ENCODE data around the gene ADAM19. TPM values are rescaled to one million over a fixed set of nuclear protein-coding genes. Genes with fewer than 3 reads are reported as not detected.

Gene ADAM19
- total and polyA plus RNA-seq, 2 experiments from 2014 or later = 9.1 to 13.2 TPM

DNA sequence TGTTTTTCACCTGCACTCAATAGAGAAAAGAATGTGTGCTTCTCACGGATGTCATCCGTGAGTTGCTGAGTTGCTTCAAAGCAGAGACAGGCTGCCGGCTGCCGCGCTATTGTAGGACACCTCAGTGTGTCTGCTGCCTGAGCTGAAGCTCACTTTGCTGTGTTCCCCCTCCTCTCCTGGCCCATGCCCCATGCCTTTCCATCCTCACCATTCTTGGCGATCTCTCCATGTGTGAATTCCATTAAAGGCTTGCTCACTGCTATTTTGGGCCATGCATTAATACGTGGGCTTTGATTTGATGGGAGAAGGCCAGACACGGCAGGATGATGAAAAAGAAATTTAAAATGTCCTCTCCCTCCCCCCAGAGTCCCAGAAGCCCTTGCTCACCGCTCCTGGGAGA is 14.5 kb downstream of the ADAM19 start (continued):
- TF ChIP-seq, protein P1, sequence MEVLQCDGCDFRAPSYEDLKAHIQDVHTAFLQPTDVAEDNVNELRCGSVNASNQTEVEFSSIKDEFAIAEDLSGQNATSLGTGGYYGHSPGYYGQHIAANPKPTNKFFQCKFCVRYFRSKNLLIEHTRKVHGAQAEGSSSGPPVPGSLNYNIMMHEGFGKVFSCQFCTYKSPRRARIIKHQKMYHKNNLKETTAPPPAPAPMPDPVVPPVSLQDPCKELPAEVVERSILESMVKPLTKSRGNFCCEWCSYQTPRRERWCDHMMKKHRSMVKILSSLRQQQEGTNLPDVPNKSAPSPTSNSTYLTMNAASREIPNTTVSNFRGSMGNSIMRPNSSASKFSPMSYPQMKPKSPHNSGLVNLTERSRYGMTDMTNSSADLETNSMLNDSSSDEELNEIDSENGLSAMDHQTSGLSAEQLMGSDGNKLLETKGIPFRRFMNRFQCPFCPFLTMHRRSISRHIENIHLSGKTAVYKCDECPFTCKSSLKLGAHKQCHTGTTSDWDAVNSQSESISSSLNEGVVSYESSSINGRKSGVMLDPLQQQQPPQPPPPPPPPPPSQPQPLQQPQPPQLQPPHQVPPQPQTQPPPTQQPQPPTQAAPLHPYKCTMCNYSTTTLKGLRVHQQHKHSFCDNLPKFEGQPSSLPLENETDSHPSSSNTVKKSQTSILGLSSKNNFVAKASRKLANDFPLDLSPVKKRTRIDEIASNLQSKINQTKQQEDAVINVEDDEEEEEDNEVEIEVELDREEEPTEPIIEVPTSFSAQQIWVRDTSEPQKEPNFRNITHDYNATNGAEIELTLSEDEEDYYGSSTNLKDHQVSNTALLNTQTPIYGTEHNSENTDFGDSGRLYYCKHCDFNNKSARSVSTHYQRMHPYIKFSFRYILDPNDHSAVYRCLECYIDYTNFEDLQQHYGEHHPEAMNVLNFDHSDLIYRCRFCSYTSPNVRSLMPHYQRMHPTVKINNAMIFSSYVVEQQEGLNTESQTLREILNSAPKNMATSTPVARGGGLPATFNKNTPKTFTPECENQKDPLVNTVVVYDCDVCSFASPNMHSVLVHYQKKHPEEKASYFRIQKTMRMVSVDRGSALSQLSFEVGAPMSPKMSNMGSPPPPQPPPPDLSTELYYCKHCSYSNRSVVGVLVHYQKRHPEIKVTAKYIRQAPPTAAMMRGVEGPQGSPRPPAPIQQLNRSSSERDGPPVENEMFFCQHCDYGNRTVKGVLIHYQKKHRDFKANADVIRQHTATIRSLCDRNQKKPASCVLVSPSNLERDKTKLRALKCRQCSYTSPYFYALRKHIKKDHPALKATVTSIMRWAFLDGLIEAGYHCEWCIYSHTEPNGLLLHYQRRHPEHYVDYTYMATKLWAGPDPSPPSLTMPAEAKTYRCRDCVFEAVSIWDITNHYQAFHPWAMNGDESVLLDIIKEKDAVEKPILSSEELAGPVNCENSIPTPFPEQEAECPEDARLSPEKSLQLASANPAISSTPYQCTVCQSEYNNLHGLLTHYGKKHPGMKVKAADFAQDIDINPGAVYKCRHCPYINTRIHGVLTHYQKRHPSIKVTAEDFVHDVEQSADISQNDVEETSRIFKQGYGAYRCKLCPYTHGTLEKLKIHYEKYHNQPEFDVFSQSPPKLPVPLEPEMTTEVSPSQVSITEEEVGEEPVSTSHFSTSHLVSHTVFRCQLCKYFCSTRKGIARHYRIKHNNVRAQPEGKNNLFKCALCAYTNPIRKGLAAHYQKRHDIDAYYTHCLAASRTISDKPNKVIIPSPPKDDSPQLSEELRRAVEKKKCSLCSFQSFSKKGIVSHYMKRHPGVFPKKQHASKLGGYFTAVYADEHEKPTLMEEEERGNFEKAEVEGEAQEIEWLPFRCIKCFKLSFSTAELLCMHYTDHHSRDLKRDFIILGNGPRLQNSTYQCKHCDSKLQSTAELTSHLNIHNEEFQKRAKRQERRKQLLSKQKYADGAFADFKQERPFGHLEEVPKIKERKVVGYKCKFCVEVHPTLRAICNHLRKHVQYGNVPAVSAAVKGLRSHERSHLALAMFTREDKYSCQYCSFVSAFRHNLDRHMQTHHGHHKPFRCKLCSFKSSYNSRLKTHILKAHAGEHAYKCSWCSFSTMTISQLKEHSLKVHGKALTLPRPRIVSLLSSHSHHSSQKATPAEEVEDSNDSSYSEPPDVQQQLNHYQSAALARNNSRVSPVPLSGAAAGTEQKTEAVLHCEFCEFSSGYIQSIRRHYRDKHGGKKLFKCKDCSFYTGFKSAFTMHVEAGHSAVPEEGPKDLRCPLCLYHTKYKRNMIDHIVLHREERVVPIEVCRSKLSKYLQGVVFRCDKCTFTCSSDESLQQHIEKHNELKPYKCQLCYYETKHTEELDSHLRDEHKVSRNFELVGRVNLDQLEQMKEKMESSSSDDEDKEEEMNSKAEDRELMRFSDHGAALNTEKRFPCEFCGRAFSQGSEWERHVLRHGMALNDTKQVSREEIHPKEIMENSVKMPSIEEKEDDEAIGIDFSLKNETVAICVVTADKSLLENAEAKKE (CRISPR knock-in tag; IDR thresholded peaks at IDR 0.05) = no peak

DNA sequence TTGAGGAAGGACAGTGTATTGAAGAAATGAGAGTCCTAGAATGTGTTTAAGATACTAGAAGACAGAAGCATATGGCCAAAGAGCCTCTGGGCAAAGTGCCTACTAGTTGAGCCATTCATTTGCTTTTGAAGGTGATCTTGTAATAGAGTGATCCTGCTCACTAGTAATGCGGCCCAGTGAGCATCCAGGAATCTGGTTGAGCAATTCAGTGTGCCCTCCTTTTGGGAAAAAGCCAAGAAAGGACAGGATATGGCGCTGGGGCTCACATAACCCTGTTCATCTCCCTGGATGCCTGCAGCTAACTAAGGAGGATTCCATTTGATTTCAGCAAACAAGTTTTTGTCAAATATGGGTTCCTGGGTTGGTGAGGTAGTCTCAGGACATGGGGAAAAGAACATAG is 16.3 kb downstream of the ADAM19 start:
- no peak overlapping the region for H3K27ac Mint-ChIP-seq
- H3K4me1 ChIP-seq (ENCODE audit: insufficient read depth) = peaks cover 13% of the 10 kb centered on the region
- H3K27ac ChIP-seq (ENCODE audit: low read depth) = no peak overlapping the region
- H4K20me1 ChIP-seq (replicated peaks; ENCODE audit: insufficient read depth) = no peaks in the 10 kb centered on the region
- no peak overlapping the region for H3K4me3 ChIP-seq
- no peaks in the 10 kb centered on the region for H3K36me3 ChIP-seq (ENCODE audit: insufficient read depth)
- H3K4me1 Mint-ChIP-seq = peaks cover 32% of the 10 kb centered on the region
- H2AFZ ChIP-seq = no peak overlapping the region
- H3F3A ChIP-seq (replicated peaks; ENCODE audit: low read depth) = no peaks in the 10 kb centered on the region
- no peaks in the 10 kb centered on the region for H3K9me2 ChIP-seq (ENCODE audit: insufficient read depth)
- peaks cover 7% of the 10 kb centered on the region for H3K27me3 Mint-ChIP-seq (ENCODE audit: insufficient read depth, low read depth, poor library complexity)
- no peaks in the 10 kb centered on the region; the same call in 2 of the 3 replicates for H3K36me3 Mint-ChIP-seq (ENCODE audit: low read depth)
- DNase-seq (ENCODE audit: low spot score) (no peak), ATAC-seq (no peak)
- no peak overlapping the region for H3K4me2 ChIP-seq
- no peaks in the 10 kb centered on the region for H3K27me3 ChIP-seq (ENCODE audit: insufficient read depth)
- no peaks in the 10 kb centered on the region for H3K9me3 Mint-ChIP-seq
- TF ChIP-seq ZNF114 (CRISPR knock-in tag; IDR thresholded peaks at IDR 0.05) = no peak
- TF ChIP-seq CREB1 (CRISPR knock-in tag; IDR thresholded peaks at IDR 0.05; ENCODE audit: low read depth) = no peak
- TF ChIP-seq, protein P2, sequence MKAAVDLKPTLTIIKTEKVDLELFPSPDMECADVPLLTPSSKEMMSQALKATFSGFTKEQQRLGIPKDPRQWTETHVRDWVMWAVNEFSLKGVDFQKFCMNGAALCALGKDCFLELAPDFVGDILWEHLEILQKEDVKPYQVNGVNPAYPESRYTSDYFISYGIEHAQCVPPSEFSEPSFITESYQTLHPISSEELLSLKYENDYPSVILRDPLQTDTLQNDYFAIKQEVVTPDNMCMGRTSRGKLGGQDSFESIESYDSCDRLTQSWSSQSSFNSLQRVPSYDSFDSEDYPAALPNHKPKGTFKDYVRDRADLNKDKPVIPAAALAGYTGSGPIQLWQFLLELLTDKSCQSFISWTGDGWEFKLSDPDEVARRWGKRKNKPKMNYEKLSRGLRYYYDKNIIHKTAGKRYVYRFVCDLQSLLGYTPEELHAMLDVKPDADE (IDR thresholded peaks at IDR 0.05) = no peak
- TF ChIP-seq STAT1 (IDR thresholded peaks at IDR 0.05; ENCODE audit: unreplicated experiment) = no peak
- TF ChIP-seq POLR2AphosphoS5 (IDR thresholded peaks at IDR 0.05; ENCODE audit: low read depth) = no peak
- no peak for TF ChIP-seq NANOG (IDR thresholded peaks at IDR 0.05; ENCODE audit: borderline replicate concordance)
- TF ChIP-seq, protein P3, sequence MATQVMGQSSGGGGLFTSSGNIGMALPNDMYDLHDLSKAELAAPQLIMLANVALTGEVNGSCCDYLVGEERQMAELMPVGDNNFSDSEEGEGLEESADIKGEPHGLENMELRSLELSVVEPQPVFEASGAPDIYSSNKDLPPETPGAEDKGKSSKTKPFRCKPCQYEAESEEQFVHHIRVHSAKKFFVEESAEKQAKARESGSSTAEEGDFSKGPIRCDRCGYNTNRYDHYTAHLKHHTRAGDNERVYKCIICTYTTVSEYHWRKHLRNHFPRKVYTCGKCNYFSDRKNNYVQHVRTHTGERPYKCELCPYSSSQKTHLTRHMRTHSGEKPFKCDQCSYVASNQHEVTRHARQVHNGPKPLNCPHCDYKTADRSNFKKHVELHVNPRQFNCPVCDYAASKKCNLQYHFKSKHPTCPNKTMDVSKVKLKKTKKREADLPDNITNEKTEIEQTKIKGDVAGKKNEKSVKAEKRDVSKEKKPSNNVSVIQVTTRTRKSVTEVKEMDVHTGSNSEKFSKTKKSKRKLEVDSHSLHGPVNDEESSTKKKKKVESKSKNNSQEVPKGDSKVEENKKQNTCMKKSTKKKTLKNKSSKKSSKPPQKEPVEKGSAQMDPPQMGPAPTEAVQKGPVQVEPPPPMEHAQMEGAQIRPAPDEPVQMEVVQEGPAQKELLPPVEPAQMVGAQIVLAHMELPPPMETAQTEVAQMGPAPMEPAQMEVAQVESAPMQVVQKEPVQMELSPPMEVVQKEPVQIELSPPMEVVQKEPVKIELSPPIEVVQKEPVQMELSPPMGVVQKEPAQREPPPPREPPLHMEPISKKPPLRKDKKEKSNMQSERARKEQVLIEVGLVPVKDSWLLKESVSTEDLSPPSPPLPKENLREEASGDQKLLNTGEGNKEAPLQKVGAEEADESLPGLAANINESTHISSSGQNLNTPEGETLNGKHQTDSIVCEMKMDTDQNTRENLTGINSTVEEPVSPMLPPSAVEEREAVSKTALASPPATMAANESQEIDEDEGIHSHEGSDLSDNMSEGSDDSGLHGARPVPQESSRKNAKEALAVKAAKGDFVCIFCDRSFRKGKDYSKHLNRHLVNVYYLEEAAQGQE (IDR thresholded peaks at IDR 0.05; ENCODE audit: unreplicated experiment) = no peak
- no peak for TF ChIP-seq EZH2 (IDR thresholded peaks at IDR 0.05; ENCODE audit: low read depth, unreplicated experiment)
- H3K4me3 Mint-ChIP-seq = no peak overlapping the region
- no peaks in the 10 kb centered on the region; the same call in 1 of the 2 replicates for H3K79me2 ChIP-seq (replicated peaks; ENCODE audit: insufficient read depth)

Data from GM23338 (cell line).